Immature natural killer cell (primary cell): ENCODE data around the gene MCM3. TPM values are rescaled to one million over a fixed set of nuclear protein-coding genes. Genes with fewer than 3 reads are reported as not detected.

Experiments
- DNase-seq, 3 donors: peaks; one replicate each; pipeline ENCODE4 v3.0.0; 2022; ENCODE audit warnings: mixed read lengths in 1 of 3
- H3K27ac Mint-ChIP-seq, 6 donors: one replicate each; pipeline ENCODE4 v1.8.0; 2020; ENCODE audit warnings: mixed read lengths in 6 of 6, mild to moderate bottlenecking in 5 of 6, inconsistent platforms in 4 of 6, moderate library complexity in 3 of 6
- H3K27me3 Mint-ChIP-seq, 3 donors: one replicate each; pipeline ENCODE4 v1.8.0; 2020 to 2021; ENCODE audit warnings: low read depth in 3 of 3, mild to moderate bottlenecking in 3 of 3, mixed read lengths in 3 of 3, moderate library complexity in 3 of 3, inconsistent platforms in 1 of 3
- H3K36me3 Mint-ChIP-seq, 3 donors: one replicate each; pipeline ENCODE4 v1.8.0; 2020; ENCODE audit warnings: mixed read lengths in 3 of 3, inconsistent platforms in 2 of 3, mild to moderate bottlenecking in 2 of 3
- H3K4me1 Mint-ChIP-seq, 2 donors: one replicate each; pipeline ENCODE4 v1.8.0; 2020; ENCODE audit warnings: inconsistent platforms in 2 of 2, mild to moderate bottlenecking in 2 of 2, mixed read lengths in 2 of 2, moderate library complexity in 1 of 2
- H3K4me3 Mint-ChIP-seq, 5 donors: one replicate each; pipeline ENCODE4 v1.8.0; 2020; ENCODE audit warnings: mild to moderate bottlenecking in 5 of 5, mixed read lengths in 5 of 5, inconsistent platforms in 3 of 5, moderate library complexity in 3 of 5
- H3K9me3 Mint-ChIP-seq, 6 donors: one replicate each; pipeline ENCODE4 v1.8.0; 2020; ENCODE audit warnings: mild to moderate bottlenecking in 6 of 6, mixed read lengths in 6 of 6, inconsistent platforms in 4 of 6, moderate library complexity in 3 of 6
- polyA plus RNA-seq, 3 donors: library from polyadenylated mRNA; unstranded; fragments of 300-500 nt; fragmentation: Illumina TruSeq; gene quantifications; one replicate each; pipeline ENCODE4 v1.2.3, GENCODE V29; 2021

Gene MCM3
- 10 to 100 TPM; 40.5 to 73.8 (median 43.6) TPM for polyA plus RNA-seq

GRCh38 chr6:52284460-52285176 lies at the start of gene MCM3:
TSS of gene MCM3 (minus strand) at chr6:52284742. CDS start at chr6:52284674, 68 bp downstream.
- Mint-ChIP-seq H3K27me3 (no peaks in the 10 kb centered on the region), H3K27ac (peak within 1 kb of the TSS in 1 of 6 donors; percentile 26), H3K4me3 (peak within 1 kb of the TSS in 2 of 5 donors; percentile 56 to 62), H3K36me3 (peaks cover 17 to 26% (median 23%) of the 10 kb centered on the region in 3 donors), H3K4me1 (peaks cover 21 to 24% of the 10 kb centered on the region in 2 donors), H3K9me3 (no peaks in the 10 kb centered on the region)
- peak; percentile 98 to 99 (median 98) for DNase-seq

DNA sequence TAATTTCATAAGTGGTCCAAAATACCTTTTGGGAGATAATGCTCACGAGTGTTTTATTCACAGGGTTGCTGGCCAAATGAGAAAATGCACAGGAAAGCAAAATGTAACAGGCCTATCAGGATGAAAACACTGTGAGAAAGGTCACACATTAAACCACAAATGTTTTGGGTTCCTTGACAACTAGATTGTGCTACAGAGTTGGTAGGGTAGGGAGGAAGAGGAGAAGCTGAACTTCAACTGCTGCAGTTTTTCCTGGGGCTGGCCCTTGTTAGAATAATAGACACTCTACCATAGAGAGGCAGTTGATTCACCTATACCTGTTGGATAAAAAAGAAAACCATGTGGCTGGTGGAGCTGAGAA lies 49.3 kb upstream of the MCM3 start:
- Mint-ChIP-seq H3K4me3 (peak overlapping the region; percentile 70 to 83 (median 77)), H3K27ac (peak overlapping the region; percentile 85 to 95 (median 93)), H3K36me3 (no peaks in the 10 kb centered on the region), H3K27me3 (no peaks in the 10 kb centered on the region), H3K9me3 (peaks cover 0 to 2% (median 0%) of the 10 kb centered on the region in 6 donors), H3K4me1 (peaks cover 59 to 66% of the 10 kb centered on the region in 2 donors)
- DNase-seq, result peak; percentile 52 to 65 (median 61)

DNA sequence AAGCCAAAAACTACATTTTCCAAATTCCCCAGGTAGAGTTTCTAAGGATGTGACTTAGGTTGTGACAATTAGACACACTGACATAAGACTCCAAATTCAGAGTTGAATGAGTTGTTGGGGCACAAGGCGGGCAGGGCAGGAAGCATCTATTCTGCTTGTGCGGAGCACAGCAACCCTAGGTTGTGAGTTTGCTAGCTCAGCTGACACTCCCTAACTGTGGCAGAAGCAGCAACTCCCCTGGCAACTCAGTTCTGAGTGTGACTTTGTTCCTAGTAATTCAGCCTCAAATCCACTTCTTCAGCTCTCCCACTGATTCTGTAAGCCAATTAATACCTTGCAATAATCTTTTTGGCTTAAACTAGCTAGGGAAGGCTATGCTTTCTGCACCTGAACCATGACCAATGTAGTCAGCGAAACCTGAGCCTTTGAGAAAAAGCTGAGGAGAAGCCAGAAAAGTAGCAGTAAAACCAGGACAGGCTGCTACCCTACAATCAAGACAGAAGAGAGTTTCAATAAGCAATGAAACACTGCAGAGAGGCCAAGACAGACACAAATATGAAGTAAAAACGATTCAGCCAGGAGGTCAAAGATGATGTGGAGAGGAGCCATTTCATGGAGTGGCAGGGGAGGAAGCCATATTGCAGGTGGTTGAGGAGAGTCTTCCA lies 47.4 kb upstream of the MCM3 start:
- peaks cover 0 to 2% (median 0%) of the 10 kb centered on the region in 6 donors for H3K9me3 Mint-ChIP-seq
- H3K4me3 Mint-ChIP-seq, result peak overlapping the region in 4 of 5 donors; percentile 7 to 71 (median 46)
- peaks cover 50 to 53% of the 10 kb centered on the region in 2 donors for H3K4me1 Mint-ChIP-seq
- peak overlapping the region; percentile 51 to 87 (median 74) for H3K27ac Mint-ChIP-seq
- no peak for DNase-seq
- no peaks in the 10 kb centered on the region for H3K36me3 Mint-ChIP-seq
- no peaks in the 10 kb centered on the region for H3K27me3 Mint-ChIP-seq

DNA sequence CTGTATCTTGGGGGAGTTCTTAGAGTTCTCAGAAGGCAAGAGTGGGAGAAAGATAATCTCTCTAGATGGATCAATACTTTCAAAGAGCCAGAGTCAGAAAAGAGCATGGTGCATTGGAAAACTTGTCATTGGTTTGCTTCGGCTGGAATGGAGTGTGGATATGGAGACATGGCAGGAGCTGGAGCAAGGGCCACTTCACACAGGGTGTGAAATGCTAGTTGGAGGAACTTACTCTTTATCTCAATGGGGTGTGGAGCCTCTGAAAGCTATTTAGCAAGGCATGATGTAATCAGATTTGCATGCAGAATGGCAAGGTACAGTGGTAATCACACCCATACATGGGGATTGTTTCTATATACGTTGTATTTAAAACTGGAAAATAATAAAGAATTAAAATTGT lies 45.9 kb upstream of the MCM3 start:
- peaks cover 41% of the 10 kb centered on the region in 2 donors for H3K4me1 Mint-ChIP-seq
- H3K27me3 Mint-ChIP-seq, result no peaks in the 10 kb centered on the region
- H3K4me3 Mint-ChIP-seq, result no peak overlapping the region
- H3K36me3 Mint-ChIP-seq, result no peaks in the 10 kb centered on the region
- H3K27ac Mint-ChIP-seq, result peak overlapping the region in 3 of 6 donors; percentile 1 to 28 (median 2)
- DNase-seq, result no peak
- peaks cover 0 to 2% (median 0%) of the 10 kb centered on the region in 6 donors for H3K9me3 Mint-ChIP-seq

DNA sequence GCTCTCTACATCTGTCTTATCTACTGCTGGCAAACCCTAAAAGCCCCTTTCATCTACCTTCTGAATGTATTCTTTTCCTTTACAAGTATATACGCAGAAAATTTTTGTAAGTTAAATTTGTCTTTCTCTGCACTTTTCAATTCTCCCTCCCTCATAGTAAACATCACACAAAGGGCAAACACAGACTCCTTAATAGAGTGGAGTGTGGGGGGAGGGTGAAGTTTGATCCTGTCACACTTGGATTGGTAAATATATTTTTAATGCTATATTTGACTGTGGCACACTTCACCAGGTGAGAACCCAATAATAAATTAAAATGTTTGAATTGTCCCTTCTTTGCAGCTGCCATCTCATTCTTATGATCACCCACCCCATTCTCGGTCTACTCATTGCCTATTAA lies 44.2 kb upstream of the MCM3 start:
- Mint-ChIP-seq H3K27ac (no peak overlapping the region), H3K4me1 (peaks cover 23% of the 10 kb centered on the region in 2 donors)

GRCh38 chr6:52328303-52328662 lies 43.7 kb upstream of the MCM3 start:
- Mint-ChIP-seq H3K4me1 (peaks cover 19% of the 10 kb centered on the region in 2 donors), H3K4me3 (no peak overlapping the region), H3K9me3 (peaks cover 0 to 2% (median 0%) of the 10 kb centered on the region in 6 donors), H3K27me3 (no peaks in the 10 kb centered on the region), H3K36me3 (no peaks in the 10 kb centered on the region), H3K27ac (no peak overlapping the region)
- no peak for DNase-seq

More for the DNA sequence above, 44.2 kb upstream of the MCM3 start:
- no peak for DNase-seq
- Mint-ChIP-seq H3K27me3 (no peaks in the 10 kb centered on the region), H3K36me3 (no peaks in the 10 kb centered on the region), H3K4me3 (no peak overlapping the region), H3K9me3 (peaks cover 0 to 2% (median 0%) of the 10 kb centered on the region in 6 donors)

- H3K4me1 Mint-ChIP-seq, result peaks cover 4% of the 10 kb centered on the region in 2 donors
- H3K27me3 Mint-ChIP-seq, result no peaks in the 10 kb centered on the region
- DNase-seq, result no peak
- H3K27ac Mint-ChIP-seq, result peak overlapping the region in 1 of 6 donors; percentile 5
- no peaks in the 10 kb centered on the region for H3K9me3 Mint-ChIP-seq
- H3K36me3 Mint-ChIP-seq, result no peaks in the 10 kb centered on the region
- H3K4me3 Mint-ChIP-seq, result no peak overlapping the region
Observed at GRCh38 chr6:52326540-52327364, 42.2 kb upstream of the MCM3 start.

- H3K9me3 Mint-ChIP-seq, result no peaks in the 10 kb centered on the region
- H3K27me3 Mint-ChIP-seq, result peaks cover 0 to under 1% (median 0%) of the 10 kb centered on the region in 3 donors
- H3K27ac Mint-ChIP-seq, result peak overlapping the region in 1 of 6 donors; percentile 5
- H3K4me3 Mint-ChIP-seq, result no peak overlapping the region
- H3K36me3 Mint-ChIP-seq, result no peaks in the 10 kb centered on the region
- H3K4me1 Mint-ChIP-seq, result no peaks in the 10 kb centered on the region
- no peak for DNase-seq
Observed at GRCh38 chr6:52325695-52326471, 41.3 kb upstream of the MCM3 start.

GRCh38 chr6:52324189-52324588 lies 39.6 kb upstream of the MCM3 start:
- H3K27ac Mint-ChIP-seq, result no peak overlapping the region
- H3K27me3 Mint-ChIP-seq, result peaks cover 0 to 2% (median 1%) of the 10 kb centered on the region in 3 donors
- H3K36me3 Mint-ChIP-seq, result no peaks in the 10 kb centered on the region
- H3K9me3 Mint-ChIP-seq, result no peaks in the 10 kb centered on the region
- peaks cover 4 to 6% of the 10 kb centered on the region in 2 donors for H3K4me1 Mint-ChIP-seq
- H3K4me3 Mint-ChIP-seq, result no peak overlapping the region
- DNase-seq, result no peak

- Mint-ChIP-seq H3K27ac (peak overlapping the region in 1 of 6 donors; percentile 60), H3K36me3 (no peaks in the 10 kb centered on the region), H3K27me3 (peaks cover 0 to 2% (median 1%) of the 10 kb centered on the region in 3 donors), H3K9me3 (no peaks in the 10 kb centered on the region), H3K4me3 (no peak overlapping the region), H3K4me1 (peaks cover 4 to 6% of the 10 kb centered on the region in 2 donors)
- DNase-seq, result no peak
Observed at GRCh38 chr6:52317841-52318581, 33.5 kb upstream of the MCM3 start.

DNA sequence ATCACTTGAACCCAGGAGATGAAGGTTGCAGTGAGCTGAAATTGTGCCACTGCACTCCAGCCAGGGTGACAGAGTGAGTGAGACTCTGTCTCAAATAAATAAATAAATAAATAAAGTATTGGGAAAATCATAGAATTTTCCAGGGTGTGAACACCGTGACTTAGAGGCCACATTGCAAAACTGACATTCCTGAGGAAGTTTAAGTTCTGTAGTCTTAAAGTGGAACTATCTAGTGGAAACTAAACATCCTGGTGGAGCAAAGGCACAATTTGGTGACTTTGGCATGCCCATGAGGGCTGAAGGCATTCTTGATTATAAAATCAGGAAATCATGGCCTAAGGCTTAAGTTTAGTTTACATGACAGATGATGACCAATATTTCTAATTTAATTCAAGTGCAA lies 32.7 kb upstream of the MCM3 start:
- Mint-ChIP-seq H3K4me1 (peaks cover 4 to 6% of the 10 kb centered on the region in 2 donors), H3K27ac (no peak overlapping the region), H3K4me3 (no peak overlapping the region), H3K36me3 (peaks cover 0 to 4% (median 0%) of the 10 kb centered on the region in 3 donors), H3K27me3 (peaks cover 0 to 2% (median 1%) of the 10 kb centered on the region in 3 donors), H3K9me3 (no peaks in the 10 kb centered on the region)
- DNase-seq, result no peak

DNA sequence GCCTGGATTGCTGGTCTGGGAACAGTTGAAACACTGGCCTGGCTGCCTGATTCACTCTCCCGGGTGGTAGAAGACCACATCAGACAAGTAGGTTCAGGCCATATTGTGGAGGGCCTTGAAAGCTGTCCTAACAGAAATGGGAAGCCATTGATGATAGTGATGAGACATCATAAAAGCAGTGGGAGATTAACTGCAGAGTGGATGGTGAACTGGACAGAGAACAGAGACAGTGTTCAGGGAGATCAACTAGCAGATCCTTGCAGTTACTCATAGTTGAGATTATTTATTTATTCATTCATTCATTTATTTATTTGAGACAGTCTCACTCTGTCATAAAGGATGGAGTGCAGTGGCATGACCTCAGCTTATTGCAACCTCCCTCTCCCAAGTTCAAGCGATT lies 30.2 kb upstream of the MCM3 start:
- Mint-ChIP-seq H3K4me1 (peaks cover 3 to 5% of the 10 kb centered on the region in 2 donors), H3K4me3 (no peak overlapping the region), H3K27me3 (peaks cover 0 to 2% (median 0%) of the 10 kb centered on the region in 3 donors), H3K27ac (no peak overlapping the region), H3K9me3 (no peaks in the 10 kb centered on the region), H3K36me3 (peaks cover 0 to 4% (median 0%) of the 10 kb centered on the region in 3 donors)
- DNase-seq, result no peak
